ENCODE data around the gene CSK. TPM values are rescaled to one million over a fixed set of nuclear protein-coding genes. Genes with fewer than 3 reads are reported as not detected.
A peak's percentile ranks its signal among the peaks of the same experiment; 100 is the strongest.

CSK gene
- total RNA-seq, 2 donors from 2014 or later: 64.3 to 126 TPM

GRCh38 chr15:74770211-74770903 is 11.5 kb upstream of the CSK start:
- Histone ChIP-seq H3K4me1 (peaks cover 18% of the 10 kb centered on the region), H3K9ac (ENCODE audit: low read depth in 2 of 2, low read length in 2 of 2) (peak overlapping the region in 1 of 2 donors; percentile 8), H3K4me3 (no peak overlapping the region), H3K27me3 (no peaks in the 10 kb centered on the region), H3K36me3 (no peaks in the 10 kb centered on the region), H3K27ac (no peak overlapping the region), H3K9me3 (no peaks in the 10 kb centered on the region)
- TF ChIP-seq CTCF (IDR thresholded peaks at IDR 0.05): no peak
- intact Hi-C loops (cut with DNase I): loop anchor here (5.0 kb wide), 1 partner anchor 67 kb away; no protein-coding TSS in a partner anchor
- DNase-seq: peak; percentile 18

GRCh38 chr15:74773329-74773728 is 8.6 kb upstream of the CSK start:
- no peak for TF ChIP-seq CTCF (IDR thresholded peaks at IDR 0.05)
- H3K36me3 ChIP-seq: no peaks in the 10 kb centered on the region
- H3K9me3 ChIP-seq: no peaks in the 10 kb centered on the region
- H3K27ac ChIP-seq: peak overlapping the region; percentile 39
- H3K4me3 ChIP-seq: no peak overlapping the region
- peak; percentile 33 for DNase-seq
- intact Hi-C loops (cut with DNase I): loop anchor here (2.0 to 5.0 kb wide), 2 partner anchors 64 to 177 kb away; no protein-coding TSS in a partner anchor
- H3K9ac ChIP-seq (ENCODE audit: low read depth in 2 of 2, low read length in 2 of 2): peak overlapping the region; percentile 29 to 36
- peaks cover 23% of the 10 kb centered on the region for H3K4me1 ChIP-seq
- H3K27me3 ChIP-seq: no peaks in the 10 kb centered on the region

- Histone ChIP-seq H3K4me3 (no peak overlapping the region), H3K36me3 (no peaks in the 10 kb centered on the region), H3K9me3 (no peaks in the 10 kb centered on the region), H3K27ac (peak overlapping the region; percentile 39), H3K9ac (ENCODE audit: low read depth in 2 of 2, low read length in 2 of 2) (peak overlapping the region; percentile 29 to 60), H3K4me1 (peaks cover 23% of the 10 kb centered on the region), H3K27me3 (no peaks in the 10 kb centered on the region)
- intact Hi-C loops (cut with DNase I): loop anchor here (2.0 to 5.0 kb wide), 2 partner anchors 64 to 177 kb away; no protein-coding TSS in a partner anchor
- peak; percentile 60 for DNase-seq
- TF ChIP-seq CTCF (IDR thresholded peaks at IDR 0.05): no peak
Measured at GRCh38 chr15:74773731-74774252, 8.1 kb upstream of the CSK start.

- Histone ChIP-seq H3K4me1 (peaks cover 25% of the 10 kb centered on the region), H3K36me3 (no peaks in the 10 kb centered on the region), H3K9me3 (no peaks in the 10 kb centered on the region), H3K4me3 (no peak overlapping the region), H3K27me3 (no peaks in the 10 kb centered on the region), H3K27ac (no peak overlapping the region), H3K9ac (ENCODE audit: low read depth in 2 of 2, low read length in 2 of 2) (no peak overlapping the region)
- intact Hi-C loops (cut with DNase I): no loop called here
- TF ChIP-seq CTCF (IDR thresholded peaks at IDR 0.05): no peak
- DNase-seq: peak; percentile 35
Measured at GRCh38 chr15:74775132-74775562, 6.7 kb upstream of the CSK start.

- no peak for DNase-seq
- no peaks in the 10 kb centered on the region for H3K27me3 ChIP-seq
- H3K36me3 ChIP-seq: no peaks in the 10 kb centered on the region
- no peak for TF ChIP-seq CTCF (IDR thresholded peaks at IDR 0.05)
- H3K4me3 ChIP-seq: no peak overlapping the region
- intact Hi-C loops (cut with DNase I): no loop called here
- H3K9me3 ChIP-seq: no peaks in the 10 kb centered on the region
- no peak overlapping the region for H3K27ac ChIP-seq
- H3K9ac ChIP-seq (ENCODE audit: low read depth in 2 of 2, low read length in 2 of 2): no peak overlapping the region
- peaks cover 31% of the 10 kb centered on the region for H3K4me1 ChIP-seq
Measured at GRCh38 chr15:74775894-74776293, 6.0 kb upstream of the CSK start.
